Keratinocyte (primary cell): ENCODE results near the gene FAM184B. TPM values are rescaled to one million over a fixed set of nuclear protein-coding genes. Genes with fewer than 3 reads are reported as not detected.

Experiments used
- DNase-seq: peaks from one replicate; pipeline ENCODE4 v3.0.0-alpha.2; 2011; ENCODE audit warnings: low read depth, missing footprints, low spot score
- FAIRE-seq: peaks from 2 replicates; lab custom pipeline; 2011; peaks lifted over from hg19 to GRCh38; lab: Jason Lieb, UNC
- H2AFZ ChIP-seq: 2 replicates; pipeline ENCODE4 v1.6.0; 2012; ENCODE audit warnings: low read length, control low read depth, inconsistent platforms; ENCODE audit not compliant: control insufficient read depth
- H3K27ac ChIP-seq: 2 replicates; pipeline ENCODE4 v1.5.1; 2011; ENCODE audit warnings: low read length; ENCODE audit not compliant: control insufficient read depth, insufficient read depth
- H3K27me3 ChIP-seq: 3 replicates; pipeline ENCODE4 v1.6.0; 2011; ENCODE audit warnings: low read length; ENCODE audit not compliant: control insufficient read depth, insufficient read depth; ENCODE audit errors: extremely low read depth
- H3K36me3 ChIP-seq, 2 experiments: 2 replicates in 1 of 2; 3 replicates in 1 of 2; pipeline ENCODE4 v1.5.1; 2011; ENCODE audit warnings: low read length in 2 of 2, mild to moderate bottlenecking in 1 of 2; ENCODE audit not compliant: control insufficient read depth in 2 of 2, insufficient read depth in 2 of 2; ENCODE audit errors: extremely low read depth in 1 of 2
- H3K4me1 ChIP-seq: 3 replicates; pipeline ENCODE4 v1.5.1; 2011; ENCODE audit warnings: low read length; ENCODE audit not compliant: control insufficient read depth, insufficient read depth; ENCODE audit errors: extremely low read depth
- H3K4me2 ChIP-seq: 3 replicates; pipeline ENCODE4 v1.6.0; 2011; ENCODE audit warnings: low read depth, low read length; ENCODE audit not compliant: control insufficient read depth, insufficient read depth; ENCODE audit errors: extremely low read depth
- H3K4me3 ChIP-seq, 3 experiments: fragments of 200-600 bp in 1 of 3; sonication (generic) in 1 of 3; 2 replicates in 2 of 3; 3 replicates in 1 of 3; pipeline ENCODE4 v1.5.1; 2011 to 2016; ENCODE audit warnings: low read length in 3 of 3, mild to moderate bottlenecking in 3 of 3, control low read depth in 2 of 3, inconsistent platforms in 1 of 3, low read depth in 1 of 3, mixed read lengths in 1 of 3, mixed run types in 1 of 3, moderate library complexity in 1 of 3; ENCODE audit not compliant: control insufficient read depth in 2 of 3, insufficient read depth in 2 of 3; ENCODE audit errors: extremely low read depth in 1 of 3
- H3K79me2 ChIP-seq: 2 replicates; pipeline ENCODE4 v1.6.0; 2012; ENCODE audit warnings: low read length; ENCODE audit not compliant: control insufficient read depth, insufficient read depth
- H3K9ac ChIP-seq: 3 replicates; pipeline ENCODE4 v1.6.0; 2011; ENCODE audit warnings: low read length; ENCODE audit not compliant: control insufficient read depth, insufficient read depth; ENCODE audit errors: extremely low read depth
- H3K9me1 ChIP-seq: 3 replicates; pipeline ENCODE4 v1.6.0; 2011; ENCODE audit warnings: low read length; ENCODE audit not compliant: control insufficient read depth, insufficient read depth; ENCODE audit errors: extremely low read depth
- H3K9me3 ChIP-seq: 2 replicates; pipeline ENCODE4 v1.5.1; 2012; ENCODE audit warnings: low read depth, low read length; ENCODE audit not compliant: control insufficient read depth
- H4K20me1 ChIP-seq: 3 replicates; pipeline ENCODE4 v1.6.0; 2011; ENCODE audit warnings: low read length; ENCODE audit not compliant: control insufficient read depth, insufficient read depth; ENCODE audit errors: extremely low read depth
- EZH2 ChIP-seq: IDR thresholded peaks from one replicate; pipeline ENCODE4 v1.6.1; 2012; ENCODE audit warnings: inconsistent platforms, mild to moderate bottlenecking, low read length, moderate library complexity
- dilution Hi-C: fragments of 300-500 bp; cut with MboI; formaldehyde crosslinking; loops from one replicate; pipeline ENCODE4 v1.7.0; 2020; ENCODE audit warnings: low sequenced_read_pairs; ENCODE audit not compliant: extremely low pct_ligation_motif_present
- polyA minus RNA-seq, 3 experiments: library from RNA; depleted of rRNA, polyadenylated mRNA; stranded (reverse); fragments of >200 nt; gene quantifications; 1 replicate in 1 of 3; 2 replicates in 1 of 3; 3 replicates in 1 of 3; pipeline ENCODE4 v1.2.3, GENCODE V29; 2011
- polyA plus RNA-seq, 5 experiments: library from polyadenylated mRNA; depleted of rRNA in 3 of 5; stranded (reverse) in 3 of 5; stranded (forward) in 1 of 5; unstranded in 1 of 5; fragments of >200 nt; gene quantifications; 1 replicate in 1 of 5; 2 replicates in 3 of 5; 3 replicates in 1 of 5; pipeline versions ENCODE4 v1.2.1 to v1.2.3, GENCODE V29; 2011 to 2012; ENCODE audit warnings: missing spikeins in 2 of 5, low read depth in 1 of 5, low replicate concordance in 1 of 5
- TF ChIP-seq, protein P1 (sequence below), 3 experiments: IDR thresholded peaks in 1 of 3; conservative IDR thresholded peaks in 1 of 3; optimal IDR thresholded peaks in 1 of 3; 2 replicates in 2 of 3; 3 replicates in 1 of 3; pipeline versions ENCODE3 to v1.5.1; 2011; ENCODE audit warnings: low read length in 3 of 3, mild to moderate bottlenecking in 3 of 3, moderate library complexity in 2 of 3, control low read depth in 1 of 3, inconsistent platforms in 1 of 3; ENCODE audit not compliant: insufficient read depth in 2 of 3; ENCODE audit errors: extremely low read depth in 1 of 3

Gene FAM184B
- polyA plus RNA-seq (0.01 TPM in 3 replicates), polyA minus RNA-seq (not detected in 3 replicates)
- not detected for polyA plus RNA-seq (2011; ENCODE audit: low read depth)
- polyA plus RNA-seq (2011; cell fraction: cytosol; rRNA removed) = 0.01 TPM in 1 of 2 replicates, not detected in the other
- polyA plus RNA-seq (2011; cell fraction: nucleus; rRNA removed) = 0.01 TPM in 2 replicates
- polyA plus RNA-seq (2012; ENCODE audit: low replicate concordance) = not detected in 2 replicates
- not detected for polyA minus RNA-seq (2011; cell fraction: cytosol; rRNA and poly(A)+ RNA removed)
- polyA minus RNA-seq (2011; cell fraction: nucleus; rRNA and poly(A)+ RNA removed) = 0.08 TPM in 1 of 2 replicates, not detected in the other

DNA sequence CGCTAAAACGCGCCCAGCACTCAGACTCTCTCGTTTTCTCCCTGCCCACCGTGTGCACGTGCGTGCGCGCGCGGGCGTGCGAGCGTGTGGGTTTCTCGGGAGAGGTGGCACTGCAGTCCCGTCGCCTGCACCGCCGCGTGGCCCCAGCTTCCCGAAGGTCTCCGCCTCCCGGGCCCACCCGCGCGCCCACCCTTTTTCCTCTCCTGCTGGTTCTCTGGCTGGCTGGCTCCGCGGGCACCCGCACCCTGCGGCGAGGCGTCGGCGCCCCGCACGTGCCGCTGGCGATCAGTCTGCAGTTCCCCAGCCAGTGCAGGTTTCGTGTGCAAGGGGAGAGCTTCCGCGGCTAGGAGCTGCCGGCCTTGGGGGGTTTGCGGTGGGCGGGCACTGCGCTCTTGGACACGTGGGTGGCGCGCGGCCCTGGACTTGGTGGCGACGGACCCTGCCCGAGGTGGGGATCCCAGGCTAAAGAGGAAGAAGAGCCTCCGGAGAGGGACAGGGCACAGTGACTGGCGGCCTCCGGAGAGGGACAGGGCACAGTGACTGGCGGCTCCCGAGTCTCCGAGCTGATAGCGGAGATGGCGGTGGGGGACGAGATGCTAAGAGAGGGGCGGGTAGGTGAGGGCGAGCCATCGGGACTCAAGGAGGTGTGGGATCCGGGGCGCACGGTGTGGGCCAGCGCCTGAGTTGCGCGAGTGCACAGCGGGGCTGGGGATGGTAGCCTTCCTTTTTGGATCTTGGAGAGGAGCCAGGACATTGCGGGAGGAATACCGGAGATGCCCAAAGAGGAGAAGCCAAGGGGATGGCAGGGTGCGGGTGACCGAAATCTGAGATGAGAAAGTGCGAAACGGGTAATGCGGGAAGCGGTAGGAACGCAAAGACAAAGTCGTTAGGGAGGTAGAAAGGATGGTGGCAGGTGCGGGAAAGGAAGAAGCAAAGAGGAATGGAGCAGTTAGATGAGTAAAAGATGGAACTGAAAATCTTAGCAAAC is at the start of gene FAM184B:
TSS of gene FAM184B (minus strand) at position 322 of the 988 bp plus-strand sequence. CDS start 322 bp downstream, outside the sequence.
- Histone ChIP-seq H3K79me2 (no peaks in the 10 kb centered on the region), H3K27me3 (peaks cover 23% of the 10 kb centered on the region), H3K9me1 (no peaks in the 10 kb centered on the region), H3K9me3 (no peaks in the 10 kb centered on the region), H3K4me1 (peaks cover 13% of the 10 kb centered on the region), H3K36me3 (no peaks in the 10 kb centered on the region), H2AFZ (peak within 1 kb of the TSS; percentile 81), H3K4me3 (peak within 1 kb of the TSS; percentile 33 to 65 (median 56)), H3K4me2 (peak within 1 kb of the TSS; percentile 87), H3K9ac (no peak within 1 kb of the TSS), H3K27ac (no peak within 1 kb of the TSS), H4K20me1 (no peaks in the 10 kb centered on the region)
- dilution Hi-C loops = no loop called here
- FAIRE-seq = no peak
- peak; percentile 50 for TF ChIP-seq EZH2
- TF ChIP-seq, protein P1, sequence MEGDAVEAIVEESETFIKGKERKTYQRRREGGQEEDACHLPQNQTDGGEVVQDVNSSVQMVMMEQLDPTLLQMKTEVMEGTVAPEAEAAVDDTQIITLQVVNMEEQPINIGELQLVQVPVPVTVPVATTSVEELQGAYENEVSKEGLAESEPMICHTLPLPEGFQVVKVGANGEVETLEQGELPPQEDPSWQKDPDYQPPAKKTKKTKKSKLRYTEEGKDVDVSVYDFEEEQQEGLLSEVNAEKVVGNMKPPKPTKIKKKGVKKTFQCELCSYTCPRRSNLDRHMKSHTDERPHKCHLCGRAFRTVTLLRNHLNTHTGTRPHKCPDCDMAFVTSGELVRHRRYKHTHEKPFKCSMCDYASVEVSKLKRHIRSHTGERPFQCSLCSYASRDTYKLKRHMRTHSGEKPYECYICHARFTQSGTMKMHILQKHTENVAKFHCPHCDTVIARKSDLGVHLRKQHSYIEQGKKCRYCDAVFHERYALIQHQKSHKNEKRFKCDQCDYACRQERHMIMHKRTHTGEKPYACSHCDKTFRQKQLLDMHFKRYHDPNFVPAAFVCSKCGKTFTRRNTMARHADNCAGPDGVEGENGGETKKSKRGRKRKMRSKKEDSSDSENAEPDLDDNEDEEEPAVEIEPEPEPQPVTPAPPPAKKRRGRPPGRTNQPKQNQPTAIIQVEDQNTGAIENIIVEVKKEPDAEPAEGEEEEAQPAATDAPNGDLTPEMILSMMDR (optimal IDR thresholded peaks at IDR 0.05 in 1 of 3, IDR thresholded peaks at IDR 0.05 in 1 of 3, conservative IDR thresholded peaks at IDR 0.05 in 1 of 3; ENCODE audit: extremely low read depth in 1 of 3, insufficient read depth in 2 of 3, low read length in 3 of 3) = no peak
- DNase-seq = no peak

GRCh38 chr4:17823871-17824669 is 42.6 kb upstream of the FAM184B start:
- Histone ChIP-seq H3K4me2 (no peak overlapping the region), H2AFZ (no peak overlapping the region), H4K20me1 (no peaks in the 10 kb centered on the region), H3K27ac (no peak overlapping the region), H3K9ac (no peak overlapping the region), H3K79me2 (peaks cover 2% of the 10 kb centered on the region), H3K9me3 (no peaks in the 10 kb centered on the region), H3K27me3 (no peaks in the 10 kb centered on the region), H3K36me3 (peaks cover 0 to 5% of the 10 kb centered on the region in 2 experiments), H3K4me1 (no peaks in the 10 kb centered on the region), H3K9me1 (no peaks in the 10 kb centered on the region), H3K4me3 (no peak overlapping the region)
- no peak for DNase-seq
- no peak for TF ChIP-seq EZH2
- TF ChIP-seq, protein P1 (optimal IDR thresholded peaks at IDR 0.05 in 1 of 3, IDR thresholded peaks at IDR 0.05 in 1 of 3, conservative IDR thresholded peaks at IDR 0.05 in 1 of 3; ENCODE audit: extremely low read depth in 1 of 3, insufficient read depth in 2 of 3, low read length in 3 of 3) = no peak
- FAIRE-seq = no peak
- dilution Hi-C loops = no loop called here
